Vagina (tissue), 2 donors: ENCODE data around the gene SMARCA4. TPM values are rescaled to one million over a fixed set of nuclear protein-coding genes. Genes with fewer than 3 reads are reported as not detected.

ENCODE experiments used
- DNase-seq, 2 donors: peaks; one replicate each; pipeline ENCODE4 v3.0.0-alpha.2; 2017; ENCODE audit errors: extremely low spot score in 2 of 2
- H3K27ac ChIP-seq: fragments of 200-600 bp; sonication (generic); one replicate; pipeline ENCODE4 v1.5.1; 2019
- H3K27me3 ChIP-seq: fragments of 200-600 bp; sonication (generic); one replicate; pipeline ENCODE4 v1.5.1; 2019
- H3K36me3 ChIP-seq, 2 donors: fragments of 200-600 bp; sonication (generic); one replicate each; pipeline ENCODE4 v1.5.1; 2017 to 2019
- H3K4me1 ChIP-seq: fragments of 200-600 bp; sonication (generic); one replicate; pipeline ENCODE4 v1.5.1; 2019
- H3K4me3 ChIP-seq, 2 donors: fragments of 200-600 bp; sonication (generic); 1 replicate in 1 of 2; 2 replicates in 1 of 2; pipeline ENCODE4 v1.5.1; 2016 to 2019
- H3K9me3 ChIP-seq: fragments of 200-600 bp; sonication (generic); one replicate; pipeline ENCODE4 v1.5.1; 2019
- CTCF ChIP-seq, 3 experiments: fragments of 450-650 bp in 2 of 3; fragments of 200-600 bp in 1 of 3; sonication (generic) in 1 of 3; IDR thresholded peaks; one replicate each; pipeline ENCODE4 v1.5.1; 2017 to 2019; ENCODE audit warnings: antibody characterized with exemption in 3 of 3, mild to moderate bottlenecking in 2 of 3, moderate library complexity in 2 of 3
- POLR2A ChIP-seq, 2 donors: fragments of 450-650 bp; IDR thresholded peaks; one replicate each; pipeline ENCODE4 v1.6.1; 2017; ENCODE audit warnings: antibody characterized with exemption in 2 of 2, mild to moderate bottlenecking in 2 of 2, moderate library complexity in 2 of 2
- POLR2AphosphoS5 ChIP-seq, 2 donors: sonication (generic); formaldehyde crosslinking; IDR thresholded peaks; one replicate each; pipeline ENCODE4 v1.9.0; 2017; ENCODE audit warnings: antibody characterized with exemption in 2 of 2, mild to moderate bottlenecking in 2 of 2, low read depth in 1 of 2; ENCODE audit not compliant: insufficient read depth in 1 of 2
- intact Hi-C: fragments of 100-400 bp; cut with DNase I; formaldehyde crosslinking; loops from one replicate; pipeline ENCODE4 v1.15.1; 2023
- total RNA-seq: library from RNA; depleted of rRNA; stranded (reverse); fragments of >200 nt; gene quantifications from one replicate; pipeline ENCODE4 v1.2.3, GENCODE V29; 2016

Gene SMARCA4
- total RNA-seq, 1 donor from 2014 or later: 90.4 TPM

DNA sequence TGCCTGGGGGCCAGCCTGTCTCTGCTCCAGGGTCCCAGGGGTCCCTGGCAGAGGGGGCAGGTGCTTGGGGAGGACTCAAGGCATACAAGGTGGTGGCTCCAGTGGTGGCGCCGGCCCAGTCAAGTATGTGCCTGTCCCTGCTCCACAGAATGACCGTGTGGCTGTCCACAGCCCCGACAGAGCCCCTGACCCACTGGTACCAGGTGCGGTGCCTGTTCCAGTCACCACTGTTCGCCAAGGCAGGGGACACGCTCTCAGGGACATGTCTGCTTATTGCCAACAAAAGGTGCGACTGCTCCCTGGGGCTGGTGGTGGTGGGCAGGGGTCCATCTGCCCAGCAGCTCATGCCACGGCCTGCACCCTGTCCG is 40.6 kb upstream of the SMARCA4 start:
- Histone ChIP-seq H3K9me3 (no peaks in the 10 kb centered on the region), H3K4me1 (peaks cover 9% of the 10 kb centered on the region), H3K27me3 (no peaks in the 10 kb centered on the region), H3K36me3 (peaks cover 4 to 48% of the 10 kb centered on the region in 2 donors), H3K27ac (no peak overlapping the region), H3K4me3 (no peak overlapping the region)
- no peak for DNase-seq
- no peak for TF ChIP-seq POLR2A (IDR thresholded peaks at IDR 0.05)
- no peak for TF ChIP-seq CTCF (IDR thresholded peaks at IDR 0.05)
- TF ChIP-seq POLR2AphosphoS5 (IDR thresholded peaks at IDR 0.05; ENCODE audit: insufficient read depth in 1 of 2, low read depth in 1 of 2): no peak
- intact Hi-C loops: loop anchor here (10.0 kb wide), 1 partner anchor 45 kb away; the partner anchor contains the start of gene CARM1

GRCh38 chr19:10920781-10921180 is 40.0 kb upstream of the SMARCA4 start:
- peaks cover 4% of the 10 kb centered on the region for H3K4me1 ChIP-seq
- no peaks in the 10 kb centered on the region for H3K9me3 ChIP-seq
- no peak overlapping the region for H3K4me3 ChIP-seq
- TF ChIP-seq POLR2AphosphoS5 (IDR thresholded peaks at IDR 0.05; ENCODE audit: insufficient read depth in 1 of 2, low read depth in 1 of 2) (no peak), POLR2A (IDR thresholded peaks at IDR 0.05) (no peak), CTCF (IDR thresholded peaks at IDR 0.05) (no peak)
- peaks cover 4 to 48% of the 10 kb centered on the region in 2 donors for H3K36me3 ChIP-seq
- DNase-seq: no peak
- no peaks in the 10 kb centered on the region for H3K27me3 ChIP-seq
- no peak overlapping the region for H3K27ac ChIP-seq
- intact Hi-C loops: loop anchor here (10.0 kb wide), 1 partner anchor 46 kb away; the partner anchor contains the start of gene CARM1

DNA sequence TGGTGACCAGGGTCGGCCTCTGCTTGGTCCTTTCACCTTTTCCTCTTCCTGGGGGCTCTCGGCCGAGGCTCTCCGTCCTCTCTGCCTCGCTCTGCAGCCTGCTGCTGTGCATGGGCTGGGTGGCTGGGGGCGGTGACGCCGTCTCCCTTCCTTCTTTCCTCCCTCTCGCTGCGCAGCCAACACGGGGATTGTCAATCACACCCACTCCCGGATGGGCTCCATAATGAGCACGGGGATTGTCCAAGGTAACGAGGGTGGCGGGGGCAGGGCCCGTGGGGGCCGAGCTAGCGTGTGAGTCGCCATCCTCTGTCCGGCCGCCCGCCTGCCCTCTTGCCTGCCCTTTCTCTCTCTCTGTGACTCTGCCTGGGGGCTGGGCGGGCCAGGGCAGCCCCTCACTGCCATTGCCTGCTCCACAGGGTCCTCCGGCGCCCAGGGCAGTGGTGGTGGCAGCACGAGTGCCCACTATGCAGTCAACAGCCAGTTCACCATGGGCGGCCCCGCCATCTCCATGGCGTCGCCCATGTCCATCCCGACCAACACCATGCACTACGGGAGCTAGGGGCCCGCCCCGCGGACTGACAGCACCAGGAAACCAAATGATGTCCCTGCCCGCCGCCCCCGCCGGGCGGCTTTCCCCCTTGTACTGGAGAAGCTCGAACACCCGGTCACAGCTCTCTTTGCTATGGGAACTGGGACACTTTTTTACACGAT is 39.5 kb upstream of the SMARCA4 start:
- Histone ChIP-seq H3K36me3 (peaks cover 4 to 44% of the 10 kb centered on the region in 2 donors), H3K27me3 (no peaks in the 10 kb centered on the region), H3K27ac (no peak overlapping the region), H3K4me3 (no peak overlapping the region), H3K4me1 (no peaks in the 10 kb centered on the region), H3K9me3 (no peaks in the 10 kb centered on the region)
- intact Hi-C loops: loop anchor here (10.0 kb wide), 1 partner anchor 47 kb away; the partner anchor contains the start of gene CARM1
- no peak for DNase-seq
- TF ChIP-seq CTCF (IDR thresholded peaks at IDR 0.05) (no peak), POLR2AphosphoS5 (IDR thresholded peaks at IDR 0.05; ENCODE audit: insufficient read depth in 1 of 2, low read depth in 1 of 2) (no peak), POLR2A (IDR thresholded peaks at IDR 0.05) (no peak)

GRCh38 chr19:10921910-10922637 is 38.8 kb upstream of the SMARCA4 start:
- Histone ChIP-seq H3K4me1 (peaks cover 3% of the 10 kb centered on the region), H3K9me3 (no peaks in the 10 kb centered on the region), H3K27me3 (no peaks in the 10 kb centered on the region), H3K36me3 (peaks cover 4 to 39% of the 10 kb centered on the region in 2 donors), H3K27ac (no peak overlapping the region), H3K4me3 (no peak overlapping the region)
- no peak for DNase-seq
- TF ChIP-seq POLR2A (IDR thresholded peaks at IDR 0.05) (no peak), CTCF (IDR thresholded peaks at IDR 0.05) (no peak), POLR2AphosphoS5 (IDR thresholded peaks at IDR 0.05; ENCODE audit: insufficient read depth in 1 of 2, low read depth in 1 of 2) (no peak)
- intact Hi-C loops: loop anchor here (10.0 kb wide), 1 partner anchor 47 kb away; the partner anchor contains the start of gene CARM1
